NCI-H1417 (cell line): Measurements from ENCODE around the gene C6orf89.
"Not testable (repeated sequence)": the region's sequence is repeated elsewhere in the genome, so short reads cannot be mapped to it uniquely, and the experiment has no call there.

Experiments
- DNase-seq, 3 experiments: peaks; one replicate each; lab custom pipeline; 2025; lab: John Stamatoyannopoulos, UW

C6orf89 gene

DNA sequence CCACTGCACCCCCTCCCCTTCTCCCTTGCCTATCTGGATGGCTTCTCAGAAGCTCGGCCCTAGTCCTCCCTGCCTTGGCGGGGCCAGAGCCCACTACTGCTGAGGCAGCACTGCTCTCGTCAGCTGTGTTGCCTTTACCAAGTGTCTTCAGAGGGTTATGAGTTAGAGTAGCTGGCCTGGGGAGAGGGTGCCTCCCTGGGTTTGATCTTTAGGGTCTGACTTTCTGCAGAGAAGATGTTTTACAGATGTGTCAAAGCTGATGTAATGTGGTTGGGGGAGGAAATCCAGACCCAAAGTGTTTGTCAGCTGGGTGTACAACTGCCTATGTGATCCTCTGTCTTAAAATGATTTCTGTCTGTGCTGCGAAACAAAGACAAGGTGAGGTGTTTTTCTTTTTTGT, 38.4 kb downstream of the C6orf89 start:
- no peak for DNase-seq

DNA sequence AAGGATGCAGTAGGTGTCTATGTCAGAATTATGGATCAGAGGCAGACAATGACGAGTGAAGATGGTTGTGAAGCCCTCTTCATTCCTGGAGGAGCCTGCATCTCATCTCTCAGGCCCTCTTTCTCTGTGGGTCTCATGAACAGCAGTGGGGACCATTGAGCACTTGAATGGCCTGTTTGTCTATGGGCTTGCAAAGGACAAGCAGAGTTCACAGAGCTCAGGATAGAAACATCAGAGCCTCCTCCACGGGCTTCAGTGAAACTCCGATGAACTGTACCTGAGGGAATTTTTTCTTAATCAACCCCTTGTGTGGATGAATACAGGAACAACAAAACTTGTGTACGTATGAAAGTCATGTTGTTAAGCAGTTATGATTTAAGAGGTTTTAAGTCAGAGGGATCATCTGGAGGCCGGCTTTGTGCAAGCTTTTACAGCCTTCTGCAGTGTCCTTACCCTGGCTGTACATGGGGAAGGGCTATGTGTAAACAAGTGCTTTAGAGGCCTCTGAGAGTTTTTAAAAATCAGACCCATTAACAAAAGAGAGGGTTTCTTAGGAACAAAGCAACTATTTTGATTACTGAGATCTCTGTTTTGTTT, 39.1 kb downstream of the C6orf89 start:
- DNase-seq: no peak

- DNase-seq: no peak
Observed at GRCh38 chr6:36925809-36926208, 40.1 kb downstream of the C6orf89 start.

GRCh38 chr6:36926708-36927513, 41.2 kb downstream of the C6orf89 start:
- DNase-seq: no peak

DNA sequence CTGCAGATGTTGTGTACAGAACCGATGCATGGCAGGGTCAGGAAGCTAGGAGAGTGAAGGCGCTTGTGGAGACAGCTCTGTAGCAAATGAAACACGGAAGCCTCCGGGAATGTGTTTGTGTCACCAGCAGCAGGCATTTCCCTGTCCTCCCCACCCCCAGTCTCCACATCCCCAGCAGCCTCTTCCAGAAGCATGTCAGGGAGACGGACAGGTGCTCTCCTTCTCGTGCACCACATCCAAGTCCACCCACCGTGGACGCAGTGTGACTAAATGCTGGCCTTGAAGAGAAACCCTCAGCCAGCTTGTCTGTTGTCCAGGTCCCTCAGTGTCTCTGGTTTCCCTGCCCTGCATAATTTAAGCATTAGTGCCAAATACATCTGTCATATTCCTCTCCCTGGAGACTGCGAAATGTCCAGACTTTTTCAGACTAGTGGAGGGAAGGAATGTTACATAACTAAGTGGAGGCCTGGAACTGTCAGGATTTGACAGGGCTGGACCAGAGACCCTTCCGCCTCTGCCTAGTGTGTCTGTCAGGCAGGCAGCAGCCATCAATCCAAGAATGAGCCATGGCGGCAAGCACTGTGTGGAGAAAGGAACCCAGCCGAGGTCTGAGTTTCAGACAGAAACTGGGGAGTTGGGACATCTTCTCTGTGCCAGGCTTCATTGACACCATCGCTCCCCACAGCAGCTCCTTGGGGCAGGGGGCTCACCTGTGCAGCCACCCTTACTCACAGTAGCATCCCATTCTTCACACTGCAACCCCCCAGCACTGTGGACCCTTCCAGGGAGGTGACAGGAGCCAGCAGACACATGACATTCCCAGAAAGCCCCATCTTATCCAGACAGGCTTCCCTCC, 42.2 kb downstream of the C6orf89 start:
- DNase-seq: peak in 1 of 3 experiments; percentile 78

GRCh38 chr6:36928547-36928918, 42.8 kb downstream of the C6orf89 start:
- DNase-seq: peak in 1 of 3 experiments; percentile 24

GRCh38 chr6:36929152-36929551, 43.4 kb downstream of the C6orf89 start:
- DNase-seq: no peak

DNA sequence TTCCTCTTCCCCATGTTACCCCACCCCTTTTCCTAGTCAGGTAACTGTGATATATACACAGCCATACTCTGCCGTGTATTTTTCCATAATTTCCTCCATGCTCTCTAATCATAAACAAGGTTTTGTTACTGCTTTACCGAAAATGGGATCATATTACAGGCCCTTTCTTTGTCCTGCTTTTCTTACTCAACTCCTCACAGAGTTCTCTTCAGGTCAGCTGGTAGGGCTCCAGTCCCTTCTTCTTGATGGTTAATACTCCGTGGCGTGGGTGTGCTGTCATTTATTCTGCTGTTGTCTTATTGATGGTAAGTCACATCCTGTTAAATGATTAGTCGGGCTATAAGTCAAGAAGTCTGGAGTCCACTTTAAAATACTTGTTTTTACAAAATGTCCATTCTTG, 43.9 kb downstream of the C6orf89 start:
- peak in 1 of 3 experiments; percentile 9 for DNase-seq

- no peak for DNase-seq
Observed at GRCh38 chr6:36930483-36930882, 44.7 kb downstream of the C6orf89 start.

GRCh38 chr6:36933102-36933501, 47.4 kb downstream of the C6orf89 start:
- no peak for DNase-seq

- DNase-seq: no peak
Observed at GRCh38 chr6:36933519-36933918, 47.8 kb downstream of the C6orf89 start.

- DNase-seq: no peak
Observed at GRCh38 chr6:36934901-36935300, 49.1 kb downstream of the C6orf89 start.

DNA sequence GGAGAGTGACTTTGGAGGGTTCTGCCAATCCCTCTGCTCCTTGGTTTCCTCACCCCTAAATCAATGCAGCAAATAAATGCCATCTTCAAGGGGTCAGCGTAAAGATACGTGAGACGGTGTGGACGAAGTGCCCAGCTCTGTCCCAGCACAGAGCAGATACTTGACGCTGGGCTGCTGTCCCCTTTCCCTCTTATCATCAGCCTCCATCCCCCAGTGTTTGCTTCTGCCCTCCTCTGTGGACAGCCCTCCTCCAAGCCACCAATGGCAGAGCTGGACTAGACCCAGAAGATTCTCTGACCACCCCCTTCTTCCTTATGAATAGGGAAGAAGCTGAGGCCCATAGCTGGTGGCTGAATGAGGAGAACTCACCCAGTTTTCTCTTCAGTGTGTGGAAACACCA, 51.1 kb downstream of the C6orf89 start:
- no peak for DNase-seq

GRCh38 chr6:36937896-36938295, 52.1 kb downstream of the C6orf89 start:
- no peak for DNase-seq

DNA sequence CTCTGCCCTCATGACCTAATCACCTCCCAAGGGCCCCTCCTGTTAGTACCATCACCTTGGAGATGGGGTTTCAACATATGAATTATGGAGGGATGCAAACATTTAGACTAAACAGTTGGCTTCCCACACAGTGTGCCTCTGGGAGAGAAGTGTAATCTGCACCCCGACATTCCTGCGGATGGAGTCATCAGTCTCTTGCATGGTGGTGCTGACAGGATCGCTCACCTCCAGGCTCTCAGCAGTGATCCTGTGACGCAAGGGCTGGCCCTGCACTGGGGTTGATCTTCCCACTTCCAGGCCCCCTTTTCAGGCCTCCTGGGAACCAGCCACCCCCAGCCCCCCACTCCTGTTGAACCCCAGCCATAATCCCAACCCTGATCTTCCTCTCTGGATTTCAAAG, 52.8 kb downstream of the C6orf89 start:
- no peak for DNase-seq

GRCh38 chr6:36939005-36939404, 53.3 kb downstream of the C6orf89 start:
- DNase-seq: not testable (repeated sequence)

DNA sequence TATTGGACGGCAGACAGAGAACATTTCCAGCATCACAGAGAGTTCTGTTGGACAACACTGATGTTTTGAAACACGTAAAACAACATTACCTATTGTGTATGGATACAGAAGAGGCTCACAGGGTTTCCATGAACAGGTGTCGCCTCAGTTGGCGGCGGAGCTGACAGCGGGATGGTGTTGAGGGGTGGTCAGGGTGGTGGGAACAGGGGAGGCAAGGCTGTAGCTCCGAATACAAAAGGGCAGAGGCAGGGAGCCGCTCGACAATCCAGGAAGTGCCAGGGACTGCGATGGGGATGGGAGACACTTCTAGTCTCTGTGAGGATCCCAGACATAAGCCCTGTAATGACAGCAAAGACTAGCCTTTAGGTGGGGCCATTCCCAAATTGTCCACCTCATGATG, 54.3 kb downstream of the C6orf89 start:
- no peak for DNase-seq

GRCh38 chr6:36941561-36941960, 55.8 kb downstream of the C6orf89 start:
- DNase-seq: not testable (repeated sequence)

DNA sequence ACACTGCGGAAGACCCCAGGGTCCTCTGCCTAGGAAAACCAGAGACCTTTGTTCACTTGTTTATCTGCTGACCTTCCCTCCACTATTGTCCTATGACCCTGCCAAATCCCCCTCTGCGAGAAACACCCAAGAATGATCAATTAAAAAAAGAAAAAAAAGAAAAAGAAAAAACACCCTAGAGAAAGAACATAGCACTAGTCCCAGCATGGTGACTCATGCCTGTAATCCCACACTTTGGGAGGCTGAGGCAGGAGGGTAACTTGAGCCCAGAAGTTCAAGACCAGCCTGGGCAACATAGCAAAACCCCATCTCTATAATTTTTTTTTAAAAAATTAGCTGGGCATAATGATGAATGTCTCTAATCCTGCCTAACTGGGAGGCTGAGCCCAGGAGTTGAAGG, 56.6 kb downstream of the C6orf89 start:
- DNase-seq: not testable (repeated sequence)

DNA sequence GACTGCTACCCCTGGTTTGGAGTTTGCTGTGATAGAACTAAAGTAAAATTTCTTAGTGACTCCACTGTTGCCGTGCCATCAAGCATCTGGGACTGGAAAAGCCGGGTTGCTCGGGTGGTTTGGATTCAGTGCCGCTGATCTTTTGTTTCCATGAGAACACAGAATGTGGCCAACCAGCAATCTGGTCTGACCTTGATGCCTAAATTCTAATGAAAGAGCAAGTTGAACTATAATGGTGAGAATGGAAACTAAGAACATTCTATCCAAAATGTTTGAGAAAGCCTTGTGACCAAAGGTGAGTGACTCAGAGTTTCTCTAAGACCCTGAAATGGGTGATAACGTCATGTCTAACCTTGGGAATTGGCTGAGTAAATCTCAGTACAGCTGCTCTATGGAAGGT, 58.9 kb downstream of the C6orf89 start:
- no peak for DNase-seq

GRCh38 chr6:36945301-36945700, 59.5 kb downstream of the C6orf89 start:
- DNase-seq: no peak

DNA sequence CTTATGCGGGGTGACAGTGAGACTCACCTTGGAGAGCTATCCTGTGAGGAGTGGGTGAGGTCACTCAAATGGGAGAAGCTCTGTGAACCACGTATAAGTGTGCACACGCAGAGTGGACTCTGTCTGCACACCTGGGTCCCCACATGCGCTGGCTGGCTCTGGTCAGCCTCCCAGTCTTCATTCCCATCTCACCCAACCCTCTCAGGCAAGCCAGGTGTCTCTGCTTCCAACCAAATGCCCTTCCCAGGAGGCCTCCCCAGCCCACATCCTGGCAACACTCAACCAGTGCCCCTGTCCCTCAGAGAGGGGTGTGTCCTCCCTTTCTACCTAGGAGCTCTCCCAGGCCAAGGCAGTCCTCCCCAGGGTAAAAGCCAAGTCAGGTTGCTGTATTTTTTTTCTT, 60.8 kb downstream of the C6orf89 start:
- peak in 2 of 3 experiments; percentile 8 to 25 for DNase-seq
